Stimulated activated CD8-positive, alpha-beta memory T cell treated with anti-CD3 and anti-CD28 coated beads, Interleukin-4, amount 100 ng/mL, for 4 hours (primary cell): ENCODE data around the gene JTB.

Experiments used
- DNase-seq, 2 donors: peaks; one replicate each; pipeline ENCODE4 v3.0.0-alpha.2; 2020; ENCODE audit warnings: low read depth in 2 of 2, low spot score in 1 of 2

Gene JTB

DNA sequence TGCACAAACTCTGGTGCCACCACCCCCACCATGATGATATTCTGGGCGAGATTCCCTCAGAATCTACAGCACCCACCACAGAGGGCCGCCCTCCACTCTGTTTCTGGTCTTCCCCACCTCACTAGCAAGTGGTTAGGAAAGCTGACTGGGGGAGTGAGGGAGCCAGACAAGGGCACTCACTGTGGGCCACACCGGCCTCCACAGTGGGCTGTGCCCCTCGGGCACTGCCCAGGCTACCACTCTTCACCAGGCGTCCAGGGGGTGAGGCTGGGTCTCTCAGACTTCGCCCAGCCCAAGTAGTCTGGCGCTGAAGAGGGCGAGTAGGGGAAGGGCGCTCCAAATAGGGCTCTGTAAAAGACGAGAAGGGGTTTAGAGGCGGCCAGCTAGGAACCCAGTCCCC, 43.5 kb downstream of the JTB start:
- no peak for DNase-seq

DNA sequence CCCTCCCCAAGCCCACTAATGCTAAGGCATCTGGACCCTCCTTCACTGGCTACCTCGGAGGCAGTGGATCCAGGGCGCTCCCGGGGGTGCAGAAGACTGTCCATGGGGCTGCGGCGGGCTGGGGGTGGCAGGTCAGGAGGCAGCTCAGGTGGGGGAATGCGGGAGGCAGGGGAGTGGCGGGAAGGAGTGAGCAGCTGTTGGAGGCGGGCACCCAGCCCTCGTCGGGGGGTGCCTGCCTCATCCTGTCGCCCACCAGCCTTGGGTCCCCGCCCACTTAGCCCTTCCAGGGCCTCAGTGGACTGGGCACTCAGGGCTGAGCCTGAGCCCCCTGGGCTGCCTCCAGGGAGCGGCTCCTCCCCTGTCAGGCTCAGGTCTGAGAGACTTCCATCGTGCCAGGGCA, 44.0 kb downstream of the JTB start:
- no peak for DNase-seq

DNA sequence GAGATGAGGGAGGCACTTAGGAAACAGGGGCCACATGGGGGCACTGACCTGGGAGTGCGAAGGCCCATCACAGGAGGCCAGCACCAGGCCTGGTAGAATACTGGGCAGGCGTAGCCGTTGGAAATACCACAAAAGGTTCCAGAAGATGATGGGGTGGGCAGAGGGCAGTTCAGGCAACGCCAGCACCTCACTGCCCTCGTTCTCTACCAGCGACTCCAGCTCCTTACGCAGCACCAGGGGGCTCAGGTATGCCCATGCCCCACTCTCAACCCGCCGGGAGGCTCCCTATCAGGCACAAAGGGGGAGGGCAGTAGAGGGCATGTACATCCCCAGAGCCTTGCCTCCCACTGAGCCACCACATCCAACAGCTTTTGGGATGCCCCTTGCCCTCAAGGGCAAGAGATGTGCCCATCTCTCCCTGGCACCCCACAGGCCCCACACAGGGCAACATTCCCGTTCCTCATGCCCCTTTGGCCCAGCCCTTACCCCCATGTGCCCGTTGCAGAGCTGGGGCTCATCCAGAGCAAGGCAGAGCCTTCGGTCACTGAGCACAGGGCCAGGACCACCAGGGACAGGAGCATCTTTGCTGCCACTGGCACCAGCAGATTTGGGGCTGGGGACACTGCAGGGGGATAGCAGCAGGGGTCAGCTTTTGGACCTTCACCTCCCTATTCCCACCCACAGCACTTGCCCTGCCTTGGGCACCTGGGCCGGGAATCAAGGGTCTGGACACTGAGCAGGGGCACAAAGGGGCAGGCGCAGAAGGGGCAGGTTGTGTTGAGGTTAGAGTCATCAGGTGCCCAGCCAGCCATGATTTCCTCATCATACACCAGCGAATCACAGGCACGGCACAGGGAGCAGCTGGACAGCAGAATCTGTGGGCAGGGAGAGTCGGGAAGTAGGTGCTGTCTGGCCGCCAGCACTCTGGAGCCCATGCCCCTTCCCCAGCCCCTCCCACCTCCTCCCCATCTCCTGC, 45.0 kb downstream of the JTB start:
- no peak for DNase-seq

DNA sequence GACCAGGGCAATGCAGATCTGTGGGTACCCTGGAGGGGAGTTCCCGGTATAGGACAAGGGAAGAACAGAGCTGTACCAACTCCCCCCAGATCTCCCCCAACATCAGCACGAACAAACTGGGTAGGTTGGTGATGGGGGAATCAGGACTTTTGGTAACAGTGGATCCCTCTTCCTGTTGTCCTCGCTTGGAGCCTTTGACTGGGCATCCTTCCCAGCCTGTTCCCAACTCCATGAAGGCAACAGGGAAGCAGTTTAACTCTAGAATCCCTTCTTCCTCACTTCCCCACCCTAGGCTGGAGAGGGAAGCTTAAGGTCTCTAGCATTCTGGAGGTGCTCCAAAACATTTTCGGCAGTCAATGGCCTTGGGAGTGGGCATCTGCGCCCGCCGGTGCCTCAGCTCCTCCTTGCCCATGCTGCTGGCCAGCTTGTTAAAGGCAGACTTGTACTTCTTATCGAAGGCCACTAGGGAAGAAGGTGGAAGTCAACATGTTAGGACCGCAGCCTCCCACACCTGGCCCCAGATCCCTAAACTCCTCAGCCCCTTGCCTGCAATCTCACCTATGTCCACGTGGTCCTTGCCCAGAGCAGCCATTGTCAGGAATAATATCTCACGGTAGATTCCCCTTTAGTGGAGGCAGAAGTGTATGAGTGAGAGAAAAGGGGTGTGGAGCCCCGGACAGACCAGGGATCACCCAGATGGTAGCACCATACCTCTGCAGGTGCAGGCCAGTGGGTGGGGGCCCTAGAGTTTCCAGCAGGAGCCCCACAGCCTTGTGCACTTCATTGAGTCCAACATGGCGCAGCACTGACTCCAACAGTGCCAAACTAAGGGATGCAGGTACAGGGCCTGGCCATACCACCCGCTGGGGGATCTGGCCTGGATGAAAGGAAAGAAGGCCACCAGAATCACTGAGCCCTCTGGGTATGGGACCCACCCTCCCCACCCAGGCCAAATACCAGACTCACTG, 47.2 kb downstream of the JTB start:
- DNase-seq, result no peak

DNA sequence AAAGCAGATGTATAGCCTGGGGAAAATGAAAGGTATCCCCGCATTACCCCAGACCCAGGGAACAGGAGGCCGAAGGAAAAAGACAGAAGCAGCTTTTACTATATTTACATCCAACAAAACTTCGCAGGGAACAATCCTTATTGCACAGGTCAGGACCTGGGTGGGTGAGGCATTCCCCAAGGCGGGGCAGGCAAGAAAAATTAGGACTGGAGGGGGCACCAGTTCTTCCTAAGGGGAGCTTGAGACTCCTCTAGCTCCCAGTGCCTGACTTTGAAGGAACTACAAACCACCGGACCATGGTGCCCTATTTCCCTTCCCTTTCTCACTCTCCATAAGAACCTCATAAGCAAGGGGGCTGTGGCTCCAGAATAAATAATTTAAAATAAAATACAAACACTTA, 48.0 kb downstream of the JTB start:
- DNase-seq, result no peak

DNA sequence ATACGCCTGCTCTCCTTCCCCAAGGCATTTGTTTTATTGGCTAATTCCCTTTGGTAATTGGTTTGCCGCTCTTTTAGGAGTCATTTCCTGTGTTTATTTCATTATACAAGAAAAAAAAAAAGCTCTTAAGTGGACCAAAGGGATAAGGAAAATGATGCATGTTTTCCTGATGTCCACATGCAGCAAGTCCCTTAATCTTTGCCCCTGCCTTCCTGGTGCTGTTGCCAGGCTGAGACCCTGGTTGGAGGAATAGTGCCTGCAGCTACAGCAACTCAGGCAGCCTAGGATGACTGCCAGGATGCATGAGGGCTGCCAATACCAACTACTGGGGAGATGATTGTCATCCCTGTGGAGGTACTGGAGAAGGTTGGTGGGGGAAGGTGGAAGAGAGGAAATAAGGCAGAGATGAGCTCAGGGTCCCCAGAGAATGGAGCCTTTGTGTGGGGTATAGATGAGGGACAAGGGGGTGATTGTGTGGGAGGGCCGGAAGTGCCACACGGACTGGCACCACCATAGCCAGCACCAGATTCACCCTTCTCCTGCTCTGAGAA, 48.6 kb downstream of the JTB start:
- no peak for DNase-seq

DNA sequence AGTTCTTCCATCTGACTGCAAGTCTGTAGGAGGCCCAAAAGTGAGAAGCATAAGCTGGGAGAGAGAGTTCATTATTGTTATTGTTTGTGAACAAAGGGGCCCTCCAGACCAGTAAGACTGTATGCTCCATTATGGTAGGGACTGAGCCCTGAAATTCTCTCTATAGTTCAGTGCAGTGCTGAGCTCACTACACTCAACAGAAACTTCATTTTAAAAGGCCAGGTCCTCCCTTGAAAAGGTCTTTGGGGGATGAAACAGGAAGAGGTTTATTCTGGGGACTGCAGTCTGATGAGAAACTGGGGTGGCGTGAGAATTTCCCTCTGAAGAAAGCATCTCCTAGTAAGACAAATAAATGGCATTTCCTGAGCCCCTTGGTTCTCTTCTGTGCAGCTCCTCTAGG, 49.2 kb downstream of the JTB start:
- no peak for DNase-seq

DNA sequence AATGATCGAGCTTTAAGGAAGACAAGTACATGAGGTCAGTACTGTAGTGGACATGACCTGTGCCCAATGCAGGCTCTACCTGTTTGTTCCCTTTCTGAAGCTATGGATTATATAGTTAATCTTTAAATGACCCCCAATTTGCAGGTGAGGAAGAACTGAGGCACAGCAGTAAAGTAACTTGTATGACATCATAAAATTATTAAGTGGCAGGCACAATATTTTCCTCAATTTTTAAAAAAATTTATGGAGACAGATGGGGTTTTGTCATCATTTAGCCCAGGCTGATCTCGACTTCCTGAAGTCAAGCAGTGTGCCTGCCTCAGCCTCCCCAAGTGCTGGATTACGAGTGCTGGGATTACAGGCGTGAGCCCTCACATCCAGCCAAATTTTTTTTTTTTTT, 51.1 kb downstream of the JTB start:
- DNase-seq, result no peak
